ENCODE measurements around the gene NEUROG2.
A peak's percentile ranks its signal among the peaks of the same experiment; 100 is the strongest.

NEUROG2 gene

GRCh38 chr4:112514647-112515197, 1.3 kb downstream of the NEUROG2 start:
- peak; percentile 12 for ATAC-seq
- TF ChIP-seq ARNTL (CRISPR knock-in tag; IDR thresholded peaks at IDR 0.05; ENCODE audit: borderline replicate concordance, low read depth), result no peak
- no peak for TF ChIP-seq CSDC2 (CRISPR knock-in tag; IDR thresholded peaks at IDR 0.05)
- TF ChIP-seq TCF4 (CRISPR knock-in tag; IDR thresholded peaks at IDR 0.05; ENCODE audit: borderline replicate concordance), result no peak
- no peak for TF ChIP-seq TOX (CRISPR knock-in tag; IDR thresholded peaks at IDR 0.05; ENCODE audit: borderline replicate concordance)
- no peak for TF ChIP-seq OSR1 (CRISPR knock-in tag; IDR thresholded peaks at IDR 0.05)
- no peak for TF ChIP-seq TSHZ2 (CRISPR knock-in tag; IDR thresholded peaks at IDR 0.05)
- TF ChIP-seq SNAI2 (CRISPR knock-in tag; IDR thresholded peaks at IDR 0.05), result no peak
- no peak for TF ChIP-seq ZNF70 (CRISPR knock-in tag; IDR thresholded peaks at IDR 0.05)
- no peak for TF ChIP-seq ESRRG (CRISPR knock-in tag; IDR thresholded peaks at IDR 0.05)
- no peak for TF ChIP-seq PATZ1 (CRISPR knock-in tag; IDR thresholded peaks at IDR 0.05; ENCODE audit: borderline replicate concordance)
- no peak for TF ChIP-seq ZFP30 (CRISPR knock-in tag; IDR thresholded peaks at IDR 0.05)
- no peak for TF ChIP-seq ZFP3 (CRISPR knock-in tag; IDR thresholded peaks at IDR 0.05)
- no peak for TF ChIP-seq ZNF8 (CRISPR knock-in tag; IDR thresholded peaks at IDR 0.05)

GRCh38 chr4:112513971-112514646, 1.9 kb downstream of the NEUROG2 start:
- no peak for ATAC-seq

More at GRCh38 chr4:112513971-112514646, 1.9 kb downstream of the NEUROG2 start:
- TF ChIP-seq TSHZ2 (CRISPR knock-in tag; IDR thresholded peaks at IDR 0.05) (no peak), ZNF565 (CRISPR knock-in tag; conservative IDR thresholded peaks at IDR 0.05; ENCODE audit: low read depth) (no peak), ZFP3 (CRISPR knock-in tag; IDR thresholded peaks at IDR 0.05) (no peak), SNAI2 (CRISPR knock-in tag; IDR thresholded peaks at IDR 0.05) (no peak), PATZ1 (CRISPR knock-in tag; IDR thresholded peaks at IDR 0.05; ENCODE audit: borderline replicate concordance) (no peak), TOX (CRISPR knock-in tag; IDR thresholded peaks at IDR 0.05; ENCODE audit: borderline replicate concordance) (no peak), ZFP30 (CRISPR knock-in tag; IDR thresholded peaks at IDR 0.05) (no peak)

Measured in SK-N-SH treated with all-trans-retinoic acid at 6 μM for 48 hours (cell line).